ENCODE results near the gene HAUS3.
"Not testable (repeated sequence)": the region's sequence is repeated elsewhere in the genome, so short reads cannot be mapped to it uniquely, and the experiment has no call there.

HAUS3 gene

DNA sequence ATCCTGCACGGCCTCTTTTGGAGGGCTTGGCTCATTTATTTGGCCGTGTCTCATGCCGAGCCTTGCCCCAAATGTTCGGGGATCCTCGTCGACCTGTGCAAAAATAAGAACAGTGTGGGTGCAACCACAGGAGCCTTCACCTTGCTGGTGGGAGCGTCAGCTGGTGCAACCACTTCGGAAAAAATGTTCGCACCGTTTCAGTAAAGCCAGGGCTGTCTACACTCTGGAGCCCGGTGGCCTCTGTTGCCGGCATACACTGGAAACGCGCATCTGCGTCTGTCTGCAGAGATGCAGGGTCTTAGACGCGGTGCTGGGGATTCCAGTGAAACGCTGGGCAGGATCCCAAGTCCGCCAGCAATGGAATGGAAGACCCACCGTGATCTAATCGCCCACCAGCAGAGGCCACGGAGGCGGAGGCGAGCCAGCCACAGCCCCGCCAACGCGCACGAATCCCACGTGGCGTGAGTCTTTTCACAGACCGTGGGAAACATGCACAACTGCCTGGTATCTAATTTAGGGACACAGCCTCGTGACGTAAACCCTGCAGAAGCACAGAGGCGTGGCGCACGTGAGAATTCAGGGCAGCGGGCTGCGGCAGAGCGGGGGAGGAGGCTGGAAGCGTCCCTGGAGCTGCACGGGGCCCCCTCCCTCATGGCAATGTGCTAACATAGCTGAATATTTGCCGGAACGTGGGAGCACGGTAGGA, 33.8 kb upstream of the HAUS3 start:
- no peak for DNase-seq (ENCODE audit: low read depth)

DNA sequence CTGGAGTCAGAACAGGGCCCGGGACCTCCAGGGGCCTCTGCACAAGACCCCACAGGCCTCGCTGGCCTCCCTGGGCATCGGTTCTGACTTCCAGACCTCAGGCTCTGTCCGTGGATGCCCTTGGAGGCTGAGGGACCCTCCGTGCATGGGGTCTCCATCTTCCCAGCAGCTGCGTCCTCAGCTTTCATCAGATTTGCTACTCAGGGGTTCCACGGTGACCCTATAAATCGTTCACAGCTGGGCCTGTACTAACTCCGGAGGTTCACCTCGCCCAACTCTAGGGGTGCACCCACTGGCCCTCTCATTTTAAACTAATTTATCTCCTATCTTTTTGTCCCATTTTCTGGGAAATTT, 33.1 kb upstream of the HAUS3 start:
- DNase-seq (ENCODE audit: low read depth) = not testable (repeated sequence)

DNA sequence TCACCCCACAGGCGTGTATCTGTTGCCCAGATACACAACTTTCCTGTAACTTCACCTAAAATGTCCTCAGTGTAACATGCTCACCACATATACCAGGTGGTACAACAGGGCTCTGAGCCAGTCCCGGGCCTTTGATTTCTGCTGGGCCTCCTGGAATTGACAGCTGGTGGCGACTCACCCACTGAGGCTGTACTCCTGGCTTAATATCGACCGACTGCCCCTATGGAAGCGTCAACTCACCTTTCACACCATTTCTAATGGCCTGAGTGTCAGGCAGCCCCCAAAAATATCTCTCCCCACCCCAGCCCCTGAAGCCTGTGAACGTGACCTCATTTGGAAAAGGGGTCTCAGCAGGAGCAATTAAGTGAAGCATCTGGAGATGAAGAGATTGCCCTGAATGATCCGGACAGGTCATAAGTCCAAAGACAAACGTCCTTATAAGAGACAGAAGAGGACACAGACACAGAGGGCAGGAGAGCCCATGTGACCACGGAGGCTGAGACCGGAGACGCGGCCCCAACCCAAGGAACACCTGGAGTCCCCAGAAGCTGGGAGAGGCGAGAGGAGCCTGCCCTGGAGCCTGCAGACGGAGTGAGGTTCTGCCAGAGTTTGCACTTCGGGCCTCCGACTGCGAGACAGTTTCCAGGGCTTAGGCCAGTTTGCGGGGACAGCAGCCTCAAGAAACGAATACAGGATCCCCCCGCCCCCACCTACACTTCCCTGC, 32.6 kb upstream of the HAUS3 start:
- DNase-seq (ENCODE audit: low read depth) = no peak

DNA sequence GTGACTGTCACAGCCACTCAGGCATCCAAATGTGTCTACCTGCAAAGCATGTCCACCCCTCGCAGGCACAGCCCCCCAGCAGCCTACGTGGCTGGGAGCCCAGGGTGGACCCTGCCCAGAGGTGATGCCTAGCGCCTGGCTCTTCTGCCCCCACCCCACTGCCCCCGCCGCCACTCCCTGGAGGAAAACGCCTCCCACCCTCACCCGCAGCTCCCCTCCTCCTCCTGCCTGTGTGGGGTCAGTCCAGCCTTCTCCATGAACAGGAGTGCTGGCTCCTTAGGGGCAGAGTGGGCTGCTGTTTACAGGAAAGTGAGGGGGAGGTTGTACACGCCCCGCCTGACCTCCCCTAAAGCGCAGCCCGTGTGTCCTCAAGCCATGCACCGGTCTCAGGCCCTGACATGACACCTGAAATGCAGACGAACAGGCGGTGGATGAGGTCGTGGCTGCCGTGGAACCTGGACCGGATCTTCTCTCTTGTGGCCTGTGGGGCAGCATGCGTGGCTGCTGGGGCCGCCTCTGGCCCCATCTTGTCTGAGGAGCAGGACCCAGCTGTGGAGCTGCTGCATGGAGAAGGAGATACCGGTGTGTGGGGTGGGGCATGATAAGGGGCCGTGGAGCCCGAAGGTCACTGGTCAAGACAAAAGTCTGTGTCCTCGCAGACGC, 31.9 kb upstream of the HAUS3 start:
- DNase-seq (ENCODE audit: low read depth) = no peak

DNA sequence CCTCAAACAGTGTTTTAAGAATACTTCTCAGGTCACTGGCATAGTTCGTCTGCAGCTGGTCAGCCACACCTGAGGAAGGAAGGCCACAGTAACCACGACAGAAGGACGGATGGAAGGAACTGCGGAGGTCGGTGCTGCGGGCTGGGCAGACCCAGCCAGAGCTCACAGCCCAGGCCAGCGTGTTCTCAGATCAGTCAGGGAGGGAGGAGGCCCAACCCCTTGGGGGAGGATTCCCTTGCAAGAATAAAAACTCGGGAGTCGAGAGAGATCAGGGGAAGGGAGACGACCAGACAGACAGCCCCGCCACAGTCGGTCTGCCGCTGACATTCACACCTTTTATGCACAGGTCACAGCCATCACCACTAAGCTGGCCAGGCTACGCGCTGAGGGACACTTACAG, 31.3 kb upstream of the HAUS3 start:
- no peak for DNase-seq (ENCODE audit: low read depth)

DNA sequence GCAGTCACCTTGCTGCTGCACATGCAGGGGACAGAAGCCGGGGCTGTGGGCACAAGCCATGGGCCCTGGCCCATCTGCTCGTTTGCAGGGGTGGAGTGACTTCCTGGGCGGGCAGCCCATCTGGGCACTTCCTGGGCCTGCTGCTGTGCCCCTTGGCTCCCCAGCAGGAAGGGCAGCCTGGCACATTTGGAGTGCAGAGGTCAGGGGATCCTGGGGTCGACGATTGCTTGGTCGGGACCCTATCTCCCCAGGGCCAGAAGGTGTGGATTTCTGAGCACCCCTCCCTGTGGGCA, 30.9 kb upstream of the HAUS3 start:
- no peak for DNase-seq (ENCODE audit: low read depth)

DNA sequence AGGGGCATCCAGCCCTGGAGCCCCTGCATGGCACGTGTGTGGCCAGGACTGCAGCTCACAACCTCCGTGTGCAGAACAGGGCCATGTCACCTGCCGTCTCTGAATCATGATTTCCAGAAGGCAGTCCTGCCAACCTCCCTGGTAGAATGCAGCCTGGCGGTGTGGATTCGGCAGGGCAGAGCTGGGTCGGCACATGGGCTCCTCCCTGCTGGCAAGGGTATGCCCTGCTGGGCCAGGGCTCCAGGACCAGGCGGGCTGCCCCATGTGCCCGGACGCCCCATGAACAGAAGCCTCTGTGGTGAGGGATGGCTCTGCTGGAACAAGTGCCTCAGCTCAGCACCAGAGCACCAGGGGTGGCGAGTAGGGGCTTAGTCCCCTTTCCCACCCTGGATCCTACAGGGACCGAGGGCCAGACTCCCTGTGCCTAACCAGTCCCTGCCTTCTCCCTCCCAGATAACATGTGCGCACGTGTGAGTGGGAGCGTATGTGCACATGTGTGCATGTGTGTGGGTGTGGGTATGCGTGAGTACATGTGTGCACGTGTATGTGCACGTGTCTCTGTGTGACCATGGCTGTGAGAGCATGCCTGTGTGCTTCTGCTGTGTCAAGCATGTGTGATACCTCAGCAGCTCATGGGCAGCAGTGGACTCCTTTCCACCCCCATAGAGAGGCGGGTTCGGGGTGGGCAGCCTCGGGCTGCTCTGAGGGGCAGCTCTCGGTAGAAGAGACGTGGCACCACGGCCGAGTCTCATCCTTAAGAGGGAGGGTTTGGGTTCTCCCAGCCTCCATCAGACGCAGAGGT, 30.3 kb upstream of the HAUS3 start:
- no peak for DNase-seq (ENCODE audit: low read depth)

DNA sequence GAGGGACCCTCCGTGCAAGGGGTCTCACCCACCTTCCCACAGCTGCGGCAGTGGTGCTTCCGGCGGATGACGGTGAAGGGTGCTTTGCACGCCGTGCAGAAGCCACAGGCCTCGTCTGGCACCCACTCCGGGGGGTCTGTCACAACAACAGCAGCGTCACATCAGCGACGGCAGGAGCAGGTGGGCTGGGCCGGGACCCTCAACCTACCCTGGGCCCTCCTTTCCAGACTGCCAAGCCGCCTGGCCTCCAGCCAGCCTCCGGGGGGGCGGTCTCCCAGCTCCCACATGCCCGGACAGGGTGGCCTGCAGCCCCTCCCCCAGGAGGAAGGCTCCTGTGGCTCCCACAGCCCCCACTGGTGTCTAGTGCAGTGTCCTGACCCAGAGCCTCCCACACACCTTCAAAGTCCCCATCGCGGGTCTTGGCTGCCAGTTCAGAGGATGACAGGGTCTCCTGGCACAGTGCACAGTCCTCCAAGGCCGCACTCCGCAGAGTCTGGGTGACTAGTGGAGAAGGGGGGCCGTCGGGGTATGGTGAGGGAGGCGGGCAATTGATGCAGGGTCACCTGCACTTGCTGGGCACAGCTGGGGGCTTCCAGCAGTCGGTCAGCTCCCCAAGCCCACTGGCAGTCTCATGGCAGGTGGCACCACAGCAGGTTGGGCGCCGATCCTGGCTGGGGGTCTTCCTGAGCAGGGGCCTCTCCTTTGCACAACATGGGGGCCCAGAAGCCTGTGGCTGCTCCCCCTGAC, 29.5 kb upstream of the HAUS3 start:
- no peak for DNase-seq (ENCODE audit: low read depth)

DNA sequence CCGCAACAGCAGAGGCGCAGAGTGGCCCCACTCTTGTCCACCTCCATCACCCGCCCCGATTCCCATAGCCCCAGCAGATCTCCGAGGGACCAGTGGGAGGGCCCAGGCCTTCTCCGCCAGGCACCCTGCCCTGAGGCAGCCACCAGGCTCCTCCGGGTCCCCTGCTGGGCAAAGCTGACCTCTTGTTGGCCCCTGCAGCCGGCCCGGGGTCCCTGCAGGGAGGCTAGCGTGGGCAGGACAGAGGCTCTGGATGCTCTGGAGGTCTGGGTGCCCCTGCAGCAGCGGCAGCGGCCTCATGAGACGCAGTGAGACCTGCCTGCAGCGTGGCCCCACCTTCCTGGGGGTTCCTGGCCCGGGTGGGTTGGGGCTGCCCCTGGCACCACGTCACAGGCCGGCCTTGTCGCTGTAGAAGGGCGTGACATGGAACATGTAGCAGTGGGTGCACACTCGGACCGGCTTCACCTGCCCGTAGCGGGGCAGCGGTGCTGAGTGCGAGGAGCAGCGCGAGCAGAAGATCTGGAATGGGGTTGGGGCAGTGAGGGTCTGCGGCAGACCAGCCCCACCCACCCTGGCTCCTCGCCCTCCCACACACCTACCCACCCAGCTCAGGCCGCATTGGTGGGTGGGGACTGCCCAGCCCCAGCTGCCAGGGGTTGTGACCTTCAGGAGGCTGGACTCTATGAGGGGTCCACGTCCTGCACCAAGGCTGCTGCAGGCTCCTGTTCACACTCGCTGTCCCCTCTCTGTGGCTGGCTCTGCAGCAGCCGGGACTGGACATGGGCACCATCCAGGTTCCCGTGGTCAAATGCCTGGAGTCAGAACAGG, 28.6 kb upstream of the HAUS3 start:
- DNase-seq (ENCODE audit: low read depth) = no peak

DNA sequence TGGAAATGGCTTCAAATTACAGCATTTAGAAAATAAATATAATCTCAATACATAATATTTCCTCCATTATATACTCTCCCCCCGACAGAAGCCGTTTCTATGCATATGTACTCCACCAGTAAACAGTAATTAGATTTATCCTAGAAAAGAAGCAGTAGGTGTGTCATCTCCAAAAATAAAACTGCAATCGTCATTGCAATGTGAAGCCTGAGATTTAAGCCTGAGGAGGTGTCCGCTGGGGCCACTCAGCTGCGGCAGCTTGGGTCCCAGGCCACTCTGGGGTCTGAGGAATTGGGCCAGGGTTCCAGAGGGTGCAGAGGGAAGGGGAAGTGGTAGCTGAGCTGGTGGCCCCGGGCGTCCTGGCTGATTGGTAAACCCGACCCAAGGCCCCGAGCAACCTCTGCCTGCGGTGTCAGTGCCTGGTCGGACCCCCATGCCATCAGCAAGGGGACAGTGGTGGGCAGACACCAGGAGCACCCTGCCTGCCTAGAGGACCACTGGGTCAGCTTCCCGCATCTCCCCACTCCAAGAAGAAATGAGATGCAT, 27.8 kb upstream of the HAUS3 start:
- no peak for DNase-seq (ENCODE audit: low read depth)

DNA sequence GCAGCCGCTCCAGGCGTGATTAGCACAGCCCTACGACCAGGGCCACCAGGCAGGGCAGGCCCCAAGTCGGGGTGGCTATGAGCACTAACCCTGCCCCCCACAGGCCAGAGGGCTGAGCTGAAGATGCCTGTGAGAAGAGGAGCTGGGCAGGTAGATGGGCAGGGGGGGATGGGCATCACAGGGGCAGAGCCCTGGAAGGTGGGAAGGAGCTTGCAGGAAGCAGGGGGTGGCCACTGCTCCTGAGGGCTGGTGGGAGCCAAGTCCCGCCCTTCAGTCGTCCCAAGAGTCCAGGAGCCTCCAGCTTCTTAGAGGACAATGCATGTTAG, 27.2 kb upstream of the HAUS3 start:
- no peak for DNase-seq (ENCODE audit: low read depth)

DNA sequence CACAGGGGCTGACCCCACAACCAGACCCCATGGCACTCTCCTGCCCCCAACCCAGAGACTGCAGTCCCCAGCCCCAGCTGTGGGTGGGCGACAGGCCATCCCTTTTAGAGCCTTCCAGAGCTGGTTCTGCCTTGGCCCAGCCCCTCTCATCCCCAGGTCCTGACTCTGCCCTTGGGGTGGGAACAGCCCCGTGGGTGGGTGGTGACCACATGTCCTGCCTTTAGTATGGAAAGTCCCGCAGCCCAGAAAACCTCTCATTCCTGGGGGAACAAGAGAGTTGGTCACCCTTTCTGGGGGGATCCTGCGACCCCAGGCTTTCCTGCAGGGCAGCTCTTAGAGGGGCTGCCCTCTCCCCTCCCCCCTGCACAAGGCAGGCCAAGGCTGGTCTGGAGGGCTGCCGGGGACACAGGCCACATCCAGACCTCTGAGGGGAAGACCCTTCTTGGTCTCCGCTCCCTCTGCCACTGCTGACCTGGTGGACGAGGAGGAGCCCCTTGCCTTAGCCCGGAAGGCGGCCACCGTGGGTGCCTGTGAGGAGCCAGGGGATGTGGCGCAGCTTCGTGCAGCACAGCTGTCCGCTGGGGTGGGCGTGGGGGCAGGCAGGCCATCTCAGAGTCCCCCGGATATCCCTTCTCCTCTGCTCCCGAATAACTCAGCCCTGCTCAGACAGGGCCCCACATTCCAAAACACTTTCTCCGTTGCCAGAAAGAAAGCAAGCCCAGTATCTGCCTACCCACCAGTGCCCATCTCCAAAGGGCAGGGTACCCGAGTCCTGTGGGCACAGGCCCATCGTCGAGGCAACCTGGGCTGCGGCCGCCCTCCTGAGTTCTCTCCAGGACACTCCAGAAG, 26.7 kb upstream of the HAUS3 start:
- DNase-seq (ENCODE audit: low read depth) = no peak

DNA sequence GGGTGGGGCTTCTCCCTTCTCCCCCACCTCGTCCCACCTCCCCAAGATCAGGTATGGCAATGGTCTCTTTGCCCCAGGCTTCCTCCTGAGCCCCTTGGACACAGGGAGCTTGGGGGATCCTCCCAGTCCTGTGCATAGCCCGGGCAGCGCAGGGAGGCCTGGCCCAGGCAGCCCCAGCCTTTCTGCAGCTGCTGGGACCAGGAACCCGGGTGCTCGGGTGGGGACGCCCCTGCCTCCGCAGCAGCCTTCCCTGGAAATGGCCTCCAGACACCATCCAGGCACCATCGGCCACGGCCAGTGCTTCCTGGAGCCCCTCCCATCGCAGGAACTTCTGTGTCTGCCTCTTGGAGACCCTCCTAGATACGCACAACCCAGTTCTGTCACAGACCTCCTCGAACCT, 25.9 kb upstream of the HAUS3 start:
- DNase-seq (ENCODE audit: low read depth) = no peak

DNA sequence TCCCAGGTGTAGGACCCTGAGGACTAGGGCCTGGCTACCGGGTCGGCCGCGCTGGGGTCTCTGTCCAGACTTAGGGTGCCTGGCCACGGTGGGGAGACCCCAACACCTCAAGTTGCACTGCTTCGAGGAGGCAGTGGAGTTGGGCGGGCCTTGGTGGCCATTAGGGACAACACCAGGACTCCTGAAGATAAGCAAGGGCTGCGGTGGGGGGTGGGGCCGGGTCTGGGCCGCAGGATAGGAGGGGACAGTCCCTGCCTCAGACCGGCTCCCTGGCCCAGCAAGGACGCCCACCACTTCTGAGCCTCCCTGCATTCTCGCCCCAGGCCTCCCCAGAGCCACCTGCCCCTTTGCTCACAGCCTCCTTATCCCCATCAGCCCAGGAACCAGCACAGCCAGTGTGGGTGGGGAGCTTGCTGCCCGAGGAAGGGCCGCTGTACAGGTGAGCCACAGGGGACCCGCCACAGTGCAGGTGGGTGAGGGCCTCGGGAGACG, 25.4 kb upstream of the HAUS3 start:
- DNase-seq (ENCODE audit: low read depth) = no peak

DNA sequence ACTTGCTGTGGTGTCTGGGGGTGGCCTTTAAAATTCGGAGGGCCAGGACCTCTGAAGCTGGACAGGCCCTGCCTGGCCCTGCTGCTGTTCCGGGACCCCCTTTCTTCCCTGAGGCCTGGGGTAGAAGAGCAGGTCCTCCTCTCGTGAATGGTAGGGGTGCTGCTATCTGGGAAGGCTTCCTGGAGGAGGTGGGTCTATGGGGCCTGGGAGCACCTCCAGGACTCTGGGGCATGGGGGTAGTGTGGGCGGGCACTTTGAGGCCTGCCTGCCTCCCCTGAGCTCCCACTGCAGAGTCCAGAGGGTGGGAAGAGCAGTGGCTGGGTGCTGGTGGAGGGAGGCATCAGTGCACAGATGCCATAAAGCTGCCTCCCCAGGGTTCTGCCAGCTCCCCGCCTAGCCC, 24.9 kb upstream of the HAUS3 start:
- DNase-seq (ENCODE audit: low read depth) = no peak

DNA sequence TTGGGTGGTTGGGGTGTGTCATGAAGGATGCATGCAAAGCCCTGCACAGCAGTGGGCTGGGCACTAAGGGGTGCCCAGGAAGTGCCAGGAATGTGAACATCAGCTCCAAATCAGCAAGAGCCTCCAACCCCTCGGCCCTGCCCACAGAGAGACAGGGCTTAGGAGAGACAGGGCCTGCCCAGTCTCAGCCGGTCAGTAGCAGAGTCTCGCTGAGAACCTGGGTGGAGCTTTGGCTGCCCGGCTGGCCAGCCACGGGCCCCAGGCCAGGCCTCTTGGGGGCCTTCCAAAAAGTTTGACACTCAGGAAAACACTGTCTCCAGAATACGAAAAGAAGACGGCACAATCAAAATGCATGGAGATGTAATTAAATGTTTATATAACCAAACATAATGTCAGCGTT, 24.3 kb upstream of the HAUS3 start:
- DNase-seq (ENCODE audit: low read depth) = no peak

DNA sequence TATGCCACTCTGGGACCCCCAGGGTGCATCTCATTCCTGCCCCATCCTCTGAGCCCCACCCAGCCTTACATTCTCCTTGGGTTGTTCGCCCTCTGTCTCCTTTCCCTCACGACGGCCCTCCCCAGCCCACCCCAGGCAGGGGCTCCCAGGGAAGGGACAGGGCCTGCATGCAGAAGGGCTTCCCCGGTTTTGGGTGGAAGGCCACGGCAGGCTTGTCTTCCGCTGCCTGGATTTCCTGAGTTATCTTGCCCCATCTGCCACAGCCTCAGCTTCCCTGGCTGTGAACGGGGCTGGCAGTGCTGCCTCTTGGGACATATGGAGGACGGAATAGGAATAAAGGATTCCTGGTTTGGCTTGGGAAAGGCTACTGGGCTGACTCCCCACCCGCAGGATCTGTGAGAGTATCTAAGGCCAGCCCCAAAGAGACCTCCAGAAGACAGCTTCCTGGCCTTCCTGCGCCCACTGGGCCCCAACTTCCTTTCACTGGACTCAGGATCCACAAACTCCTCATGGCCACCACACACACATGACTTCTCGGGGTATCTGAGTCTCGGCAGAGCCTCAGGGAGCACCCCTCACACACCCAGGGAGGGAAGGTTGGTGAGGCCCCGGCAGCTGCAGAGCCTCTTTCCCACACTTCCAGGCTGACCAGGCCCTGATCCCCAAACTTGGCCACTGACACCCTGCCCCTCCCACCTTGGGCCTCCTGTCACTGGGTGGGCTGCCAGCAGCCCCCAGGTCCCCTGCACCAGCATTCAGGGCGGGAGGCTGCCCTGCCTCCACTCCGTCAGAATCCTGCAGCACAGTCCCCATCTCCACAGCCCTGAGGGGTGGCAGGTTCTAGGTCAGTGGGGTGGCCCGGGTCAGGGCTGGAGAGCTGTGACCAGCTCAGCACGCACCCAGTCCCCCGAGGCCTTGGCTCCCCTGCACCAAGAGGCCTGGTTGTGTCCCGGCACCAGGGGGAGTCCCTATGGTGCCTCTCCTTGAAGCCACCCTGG, 23.5 kb upstream of the HAUS3 start:
- no peak for DNase-seq (ENCODE audit: low read depth)

DNA sequence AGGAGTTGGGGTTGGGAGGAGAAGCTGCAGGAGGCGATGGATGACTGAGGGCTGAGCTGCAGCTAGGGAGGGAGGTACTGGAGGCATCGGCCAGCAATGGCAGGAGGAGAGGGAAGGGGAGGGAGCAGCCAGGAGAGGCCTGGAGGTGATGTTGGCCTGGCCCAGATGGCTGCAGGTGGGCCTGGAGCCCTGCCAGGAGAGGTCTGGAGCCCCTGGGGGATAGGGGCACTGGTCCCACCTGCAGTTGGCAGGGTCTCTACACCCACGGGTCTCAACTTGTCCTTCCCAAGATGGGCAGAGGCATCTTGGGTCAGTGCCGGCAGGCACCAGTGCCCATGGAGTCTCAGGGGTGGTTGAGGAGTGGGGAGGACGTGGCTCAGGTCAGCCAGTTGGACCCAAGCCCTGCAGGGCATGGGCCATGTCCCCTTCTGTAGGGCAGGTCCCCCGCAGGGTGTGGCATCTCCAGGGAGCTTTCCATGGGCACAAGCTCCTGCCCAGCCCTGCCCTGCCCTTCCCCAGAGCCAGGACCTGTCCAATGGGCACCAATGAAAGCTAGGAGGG, 22.6 kb upstream of the HAUS3 start:
- DNase-seq (ENCODE audit: low read depth) = no peak

Data from HS-5 (cell line).